ENCODE results near the gene TRAF4. TPM values are rescaled to one million over a fixed set of nuclear protein-coding genes. Genes with fewer than 3 reads are reported as not detected.

Gene TRAF4
- total and polyA plus RNA-seq, 4 donors, result 33.6 to 171 (median 112) TPM

Small RNA genes within 50 kb of the gene (small RNA-seq; reads per million reads assigned to genes)
- gene SNORD42A (ENCODE audit: low replicate concordance) (not detected), gene SNORD42B (ENCODE audit: low replicate concordance) (not detected), gene SNORD4A (ENCODE audit: low replicate concordance) (not detected), gene SNORD4B (ENCODE audit: low replicate concordance) (not detected)

Other genes starting within 250 kb of the TRAF4 start
- not detected for gene FOXN1, start 237.7 kb upstream of the TRAF4 start, total RNA-seq
- gene FOXN1, start 237.7 kb upstream of the TRAF4 start, polyA plus RNA-seq (ENCODE audit: insufficient read length in 2 of 2), result not detected
- gene UNC119, start 191.4 kb upstream of the TRAF4 start, total RNA-seq, result 10 to 100 TPM; 33.1 to 58.9 TPM
- 10 to 100 TPM; 79.0 to 85.8 TPM for gene UNC119, start 191.4 kb upstream of the TRAF4 start, polyA plus RNA-seq (ENCODE audit: insufficient read length in 2 of 2)
- 10 to 100 TPM; 34.3 to 40.4 TPM for gene PIGS, start 172.5 kb upstream of the TRAF4 start, total RNA-seq
- gene PIGS, start 172.5 kb upstream of the TRAF4 start, polyA plus RNA-seq (ENCODE audit: insufficient read length in 2 of 2), result 10 to 100 TPM; 53.6 to 57.5 TPM
- 100 to 1,000 TPM; 217 to 674 TPM for gene ALDOC, start 167.1 kb upstream of the TRAF4 start, total RNA-seq
- gene ALDOC, start 167.1 kb upstream of the TRAF4 start, polyA plus RNA-seq (ENCODE audit: insufficient read length in 2 of 2), result 100 to 1,000 TPM; 578 to 619 TPM
- gene SPAG5, start 145.0 kb upstream of the TRAF4 start, total RNA-seq, result 10 to 100 TPM; 14.1 to 24.8 TPM
- gene SPAG5, start 145.0 kb upstream of the TRAF4 start, polyA plus RNA-seq (ENCODE audit: insufficient read length in 2 of 2), result 10 to 100 TPM; 26.7 to 32.0 TPM
- 10 to 100 TPM; 12.4 to 13.7 TPM for gene RSKR, start 129.8 kb upstream of the TRAF4 start, total RNA-seq
- gene RSKR, start 129.8 kb upstream of the TRAF4 start, polyA plus RNA-seq (ENCODE audit: insufficient read length in 2 of 2), result 10 to 100 TPM; 21.6 to 51.0 TPM
- gene BLTP2, start 98.9 kb upstream of the TRAF4 start, total RNA-seq, result 100 to 1,000 TPM in 1 of 2 donors, 10 to 100 TPM in 1; 87.8 to 108 TPM
- gene BLTP2, start 98.9 kb upstream of the TRAF4 start, polyA plus RNA-seq (ENCODE audit: insufficient read length in 2 of 2), result 10 to 100 TPM; 69.1 to 85.7 TPM
- 10 to 100 TPM; 43.3 to 72.1 TPM for gene SDF2, start 82.1 kb upstream of the TRAF4 start, total RNA-seq
- 10 to 100 TPM; 65.3 to 73.8 TPM for gene SDF2, start 82.1 kb upstream of the TRAF4 start, polyA plus RNA-seq (ENCODE audit: insufficient read length in 2 of 2)
- 10 to 100 TPM; 46.8 to 48.5 TPM for gene SUPT6H, start 81.8 kb upstream of the TRAF4 start, total RNA-seq
- 10 to 100 TPM; 59.3 to 63.7 TPM for gene SUPT6H, start 81.8 kb upstream of the TRAF4 start, polyA plus RNA-seq (ENCODE audit: insufficient read length in 2 of 2)
- gene PROCA1, start 32.1 kb upstream of the TRAF4 start, total RNA-seq, result 1 to 10 TPM; 2.9 to 3.6 TPM
- 10 to 100 TPM; 11.8 to 17.4 TPM for gene PROCA1, start 32.1 kb upstream of the TRAF4 start, polyA plus RNA-seq (ENCODE audit: insufficient read length in 2 of 2)
- gene RAB34, start 26.1 kb upstream of the TRAF4 start, total RNA-seq, result 100 to 1,000 TPM in 1 of 2 donors, 10 to 100 TPM in 1; 30.0 to 111 TPM
- 10 to 100 TPM; 48.1 to 58.8 TPM for gene RAB34, start 26.1 kb upstream of the TRAF4 start, polyA plus RNA-seq (ENCODE audit: insufficient read length in 2 of 2)
- gene RPL23A, start 24.0 kb upstream of the TRAF4 start, total RNA-seq, result 1,000 to 10,000 TPM in 1 of 2 donors, 100 to 1,000 TPM in 1; 329 to 1,156 TPM
- gene RPL23A, start 24.0 kb upstream of the TRAF4 start, polyA plus RNA-seq (ENCODE audit: insufficient read length in 2 of 2), result 100 to 1,000 TPM; 576 to 608 TPM
- gene TLCD1, start 17.8 kb upstream of the TRAF4 start, total RNA-seq, result 1 to 10 TPM; 3.0 to 5.1 TPM
- 1 to 10 TPM; 7.6 to 9.9 TPM for gene TLCD1, start 17.8 kb upstream of the TRAF4 start, polyA plus RNA-seq (ENCODE audit: insufficient read length in 2 of 2)
- 1 to 10 TPM; 1.5 to 3.0 TPM for gene NEK8, start 15.2 kb upstream of the TRAF4 start, total RNA-seq
- gene NEK8, start 15.2 kb upstream of the TRAF4 start, polyA plus RNA-seq (ENCODE audit: insufficient read length in 2 of 2), result 1 to 10 TPM; 3.5 to 5.0 TPM
- 1 to 10 TPM; 4.3 to 7.9 TPM for gene FAM222B, start 98.8 kb downstream of the TRAF4 start, total RNA-seq
- gene FAM222B, start 98.8 kb downstream of the TRAF4 start, polyA plus RNA-seq (ENCODE audit: insufficient read length in 2 of 2), result 10 to 100 TPM; 31.7 to 33.1 TPM
- 10 to 100 TPM; 23.4 to 31.5 TPM for gene ERAL1, start 111.0 kb downstream of the TRAF4 start, total RNA-seq
- 10 to 100 TPM; 64.6 to 68.2 TPM for gene ERAL1, start 111.0 kb downstream of the TRAF4 start, polyA plus RNA-seq (ENCODE audit: insufficient read length in 2 of 2)
- gene FLOT2, start 153.7 kb downstream of the TRAF4 start, total RNA-seq, result 10 to 100 TPM; 34.9 to 39.6 TPM
- 100 to 1,000 TPM; 129 to 138 TPM for gene FLOT2, start 153.7 kb downstream of the TRAF4 start, polyA plus RNA-seq (ENCODE audit: insufficient read length in 2 of 2)
- gene DHRS13, start 159.1 kb downstream of the TRAF4 start, total RNA-seq, result 10 to 100 TPM; 19.8 to 22.2 TPM
- gene DHRS13, start 159.1 kb downstream of the TRAF4 start, polyA plus RNA-seq (ENCODE audit: insufficient read length in 2 of 2), result 10 to 100 TPM; 31.4 to 34.0 TPM
- gene PHF12, start 207.5 kb downstream of the TRAF4 start, total RNA-seq, result 10 to 100 TPM; 21.3 to 29.6 TPM
- 10 to 100 TPM; 46.3 to 56.0 TPM for gene PHF12, start 207.5 kb downstream of the TRAF4 start, polyA plus RNA-seq (ENCODE audit: insufficient read length in 2 of 2)